Mesodermal cell (in vitro differentiated cells): ENCODE measurements around the gene CYP11A1.

Experiments used
- H3K27ac ChIP-seq: 2 replicates; pipeline ENCODE4 v1.7.0; 2013; ENCODE audit warnings: mild to moderate bottlenecking, low read depth, low read length, moderate library complexity; ENCODE audit not compliant: severe bottlenecking
- H3K36me3 ChIP-seq: 2 replicates; pipeline ENCODE4 v1.7.1; 2013; ENCODE audit warnings: mild to moderate bottlenecking, low read length, moderate library complexity; ENCODE audit not compliant: control insufficient read depth, insufficient read depth
- H3K4me1 ChIP-seq: one replicate; pipeline ENCODE4 v1.7.1; 2013; ENCODE audit warnings: mild to moderate bottlenecking, low read length; ENCODE audit not compliant: insufficient read depth, control insufficient read depth, poor library complexity, severe bottlenecking
- H3K4me3 ChIP-seq: 2 replicates; pipeline ENCODE4 v1.7.0; 2013; ENCODE audit warnings: low read length, control low read depth, mild to moderate bottlenecking; ENCODE audit not compliant: insufficient read depth, poor library complexity, severe bottlenecking; ENCODE audit errors: extremely low read depth
- H3K9me3 ChIP-seq: 2 replicates; pipeline ENCODE4 v1.7.1; 2013; ENCODE audit warnings: mild to moderate bottlenecking, low read length, moderate library complexity; ENCODE audit not compliant: control insufficient read depth
- WGBS, 2 experiments: methylation state at CpG; one replicate each; pipeline ENCODE4 v1.1.5; 2013; ENCODE audit warnings: missing lambda C conversion rate in 2 of 2; ENCODE audit not compliant: insufficient coverage in 2 of 2; 5-methylcytosine and 5-hydroxymethylcytosine counted together

Gene CYP11A1

GRCh38 chr15:74330861-74331408, 36.5 kb downstream of the CYP11A1 start:
- WGBS, 2 experiments: 91 to 92% methylated on average over 10 to 11 of the region's 11 CpGs
- no peaks in the 10 kb centered on the region for H3K36me3 ChIP-seq
- H3K4me1 ChIP-seq: peaks cover 7% of the 10 kb centered on the region
- H3K4me3 ChIP-seq: no peak overlapping the region
- H3K27ac ChIP-seq: no peak overlapping the region
- no peaks in the 10 kb centered on the region for H3K9me3 ChIP-seq

- H3K36me3 ChIP-seq: no peaks in the 10 kb centered on the region
- H3K27ac ChIP-seq: no peak overlapping the region
- peaks cover 7% of the 10 kb centered on the region for H3K4me1 ChIP-seq
- no peaks in the 10 kb centered on the region for H3K9me3 ChIP-seq
- no peak overlapping the region for H3K4me3 ChIP-seq
- 71 to 76% methylated on average over 6 to 9 of the region's 10 CpGs for WGBS, 2 experiments
These were observed 39.0 kb downstream of the CYP11A1 start for GRCh38 chr15:74328331-74329056.

- WGBS, 2 experiments: 89 to 92% methylated on average over 6 of the region's 6 CpGs
- H3K9me3 ChIP-seq: no peaks in the 10 kb centered on the region
- no peak overlapping the region for H3K27ac ChIP-seq
- peaks cover 7% of the 10 kb centered on the region for H3K4me1 ChIP-seq
- no peaks in the 10 kb centered on the region for H3K36me3 ChIP-seq
- no peak overlapping the region for H3K4me3 ChIP-seq
These were observed 39.7 kb downstream of the CYP11A1 start for GRCh38 chr15:74327756-74328155.

GRCh38 chr15:74326746-74327145, 40.7 kb downstream of the CYP11A1 start:
- H3K27ac ChIP-seq: no peak overlapping the region
- no peaks in the 10 kb centered on the region for H3K36me3 ChIP-seq
- H3K4me1 ChIP-seq: peaks cover 7% of the 10 kb centered on the region
- H3K9me3 ChIP-seq: no peaks in the 10 kb centered on the region
- 40% methylated on average over 1 to 2 of the region's 4 CpGs for WGBS, 2 experiments
- no peak overlapping the region for H3K4me3 ChIP-seq

GRCh38 chr15:74324714-74325113, 42.7 kb downstream of the CYP11A1 start:
- Histone ChIP-seq H3K4me3 (no peak overlapping the region), H3K27ac (no peak overlapping the region), H3K9me3 (no peaks in the 10 kb centered on the region), H3K36me3 (no peaks in the 10 kb centered on the region), H3K4me1 (peaks cover 10% of the 10 kb centered on the region)
- WGBS, 2 experiments: 84 to 86% methylated on average over 3 of the region's 3 CpGs

GRCh38 chr15:74322558-74323180, 44.8 kb downstream of the CYP11A1 start:
- H3K4me3 ChIP-seq: no peak overlapping the region
- 50 to 67% methylated on average over 3 of the region's 6 CpGs for WGBS, 2 experiments
- no peak overlapping the region for H3K27ac ChIP-seq
- no peaks in the 10 kb centered on the region for H3K9me3 ChIP-seq
- no peaks in the 10 kb centered on the region for H3K36me3 ChIP-seq
- peaks cover 25% of the 10 kb centered on the region for H3K4me1 ChIP-seq

- no peak overlapping the region for H3K27ac ChIP-seq
- peaks cover 29% of the 10 kb centered on the region for H3K4me1 ChIP-seq
- no peaks in the 10 kb centered on the region for H3K36me3 ChIP-seq
- no peak overlapping the region for H3K4me3 ChIP-seq
- H3K9me3 ChIP-seq: no peaks in the 10 kb centered on the region
- WGBS, 2 experiments: 71 to 77% methylated on average over 1 to 3 of the region's 10 CpGs
These were observed 46.8 kb downstream of the CYP11A1 start for GRCh38 chr15:74320352-74321247.

- peaks cover 32% of the 10 kb centered on the region for H3K4me1 ChIP-seq
- H3K9me3 ChIP-seq: no peaks in the 10 kb centered on the region
- H3K4me3 ChIP-seq: no peak overlapping the region
- no peaks in the 10 kb centered on the region for H3K36me3 ChIP-seq
- H3K27ac ChIP-seq: peak overlapping the region; percentile 24
- 57 to 95% methylated on average over 2 to 6 of the region's 8 CpGs for WGBS, 2 experiments
These were observed 47.7 kb downstream of the CYP11A1 start for GRCh38 chr15:74319596-74320351.

GRCh38 chr15:74319138-74319460, 48.3 kb downstream of the CYP11A1 start:
- 88 to 100% methylated on average over 5 of the region's 5 CpGs for WGBS, 2 experiments
- Histone ChIP-seq H3K36me3 (no peaks in the 10 kb centered on the region), H3K9me3 (no peaks in the 10 kb centered on the region), H3K27ac (no peak overlapping the region), H3K4me3 (no peak overlapping the region), H3K4me1 (peaks cover 32% of the 10 kb centered on the region)
